HFFc6 (cell line): ENCODE data around the gene MAP7D3. TPM values are rescaled to one million over a fixed set of nuclear protein-coding genes. Genes with fewer than 3 reads are reported as not detected.
A peak's percentile ranks its signal among the peaks of the same experiment; 100 is the strongest.

ENCODE experiments used
- DNase-seq: peaks from one replicate; pipeline ENCODE4 v3.0.0-alpha.2; 2018
- H3K27ac Mint-ChIP-seq: 2 replicates; pipeline ENCODE4 v1.8.0; 2020; ENCODE audit warnings: mild to moderate bottlenecking, mixed read lengths
- H3K27me3 Mint-ChIP-seq: 2 replicates; pipeline ENCODE4 v1.8.0; 2021; ENCODE audit warnings: mild to moderate bottlenecking, moderate library complexity, mixed read lengths; ENCODE audit not compliant: insufficient read depth
- H3K36me3 Mint-ChIP-seq: 2 replicates; pipeline ENCODE4 v1.8.0; 2021; ENCODE audit warnings: low read depth, mixed read lengths
- H3K4me1 Mint-ChIP-seq: 2 replicates; pipeline ENCODE4 v1.8.0; 2020; ENCODE audit warnings: low read depth, mixed read lengths
- H3K4me3 Mint-ChIP-seq: 2 replicates; pipeline ENCODE4 v1.8.0; 2020; ENCODE audit warnings: mild to moderate bottlenecking, moderate library complexity, mixed read lengths
- H3K9me3 Mint-ChIP-seq: 2 replicates; pipeline ENCODE4 v1.8.0; 2020; ENCODE audit warnings: mild to moderate bottlenecking, mixed read lengths
- CTCF ChIP-seq: fragments of 200-600 bp; sonication (generic); IDR thresholded peaks from 2 replicates; pipeline ENCODE4 v1.5.0; 2021; ENCODE audit warnings: antibody characterized with exemption, mild to moderate bottlenecking
- total RNA-seq, 6 experiments: library from RNA; stranded (reverse); fragmentation: NEBNext Ultra II Directional; extraction: Animal tissue kit (Norgen Biotek cat#: 25700); gene quantifications; 2 replicates in 1 of 6; 3 replicates in 5 of 6; pipeline ENCODE4 v1.2.3, GENCODE V29; 2021

The MAP7D3 gene
- total RNA-seq, 6 experiments from 2014 or later: 26.9 to 30.5 (median 28.7) TPM

GRCh38 chrX:136196691-136197155, 54.5 kb downstream of the MAP7D3 start:
- H3K9me3 Mint-ChIP-seq: no peaks in the 10 kb centered on the region

DNA sequence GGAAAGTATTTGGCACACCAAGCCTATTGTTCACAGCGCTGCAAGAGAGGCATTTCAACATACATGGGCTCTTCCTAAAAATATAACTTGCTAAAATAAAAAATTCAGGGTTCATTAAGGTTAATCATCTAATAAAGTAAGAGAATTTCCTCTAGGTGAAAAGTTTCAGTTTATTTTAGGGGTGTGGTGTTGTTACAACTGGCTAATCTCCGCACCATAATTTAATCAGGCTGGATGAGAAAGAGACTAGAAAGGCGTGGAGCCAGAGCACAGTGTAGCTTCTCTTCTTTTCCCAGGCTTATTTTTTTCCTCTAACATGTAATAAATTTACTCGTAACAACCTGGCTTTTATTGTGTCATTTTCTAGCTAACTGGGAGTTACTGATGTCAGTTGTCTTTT, 56.0 kb downstream of the MAP7D3 start:
- Mint-ChIP-seq H3K4me1 (peaks cover 67% of the 10 kb centered on the region), H3K27ac (peak overlapping the region; percentile 90), H3K27me3 (no peaks in the 10 kb centered on the region; the same call in none of the 2 replicates), H3K36me3 (peaks cover 23% of the 10 kb centered on the region), H3K9me3 (no peaks in the 10 kb centered on the region), H3K4me3 (no peak overlapping the region)
- DNase-seq: no peak
- no peak for TF ChIP-seq CTCF

More at GRCh38 chrX:136196691-136197155, 54.5 kb downstream of the MAP7D3 start:
- peak overlapping the region; percentile 94 for H3K4me3 Mint-ChIP-seq
- H3K36me3 Mint-ChIP-seq: peaks cover 27% of the 10 kb centered on the region
- H3K4me1 Mint-ChIP-seq: peaks cover 77% of the 10 kb centered on the region
- H3K27me3 Mint-ChIP-seq: no peaks in the 10 kb centered on the region; the same call in 1 of the 2 replicates
- no peak for TF ChIP-seq CTCF
- peak overlapping the region; percentile 90 for H3K27ac Mint-ChIP-seq
- DNase-seq: peak; percentile 72

GRCh38 chrX:136194536-136194935, 56.7 kb downstream of the MAP7D3 start:
- Mint-ChIP-seq H3K27me3 (no peaks in the 10 kb centered on the region; the same call in none of the 2 replicates), H3K27ac (no peak overlapping the region; the same call in 1 of the 2 replicates), H3K36me3 (peaks cover 21% of the 10 kb centered on the region), H3K4me3 (no peak overlapping the region), H3K4me1 (peaks cover 64% of the 10 kb centered on the region), H3K9me3 (no peaks in the 10 kb centered on the region)
- TF ChIP-seq CTCF: no peak
- DNase-seq: no peak

DNA sequence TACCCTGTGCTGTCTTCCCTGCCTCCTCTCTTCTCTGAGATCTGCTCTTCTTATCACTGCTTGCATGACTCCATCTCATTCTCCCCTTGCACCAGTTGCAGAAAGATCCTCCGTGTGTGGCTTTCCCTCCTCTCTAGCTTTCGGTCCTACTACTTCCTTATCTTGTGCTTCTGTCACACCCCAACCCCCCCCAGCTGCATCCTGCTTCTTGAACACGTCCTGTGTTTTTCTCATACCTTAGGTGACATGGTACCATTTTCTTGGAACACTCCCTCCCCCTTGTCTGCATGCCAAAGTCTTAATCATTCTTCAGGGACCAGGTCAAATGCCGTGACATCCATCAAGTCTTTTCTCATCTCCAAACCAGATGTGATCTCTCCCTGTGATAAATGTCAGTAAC, 57.4 kb downstream of the MAP7D3 start:
- H3K9me3 Mint-ChIP-seq: no peaks in the 10 kb centered on the region
- no peak for TF ChIP-seq CTCF
- H3K36me3 Mint-ChIP-seq: peaks cover 13% of the 10 kb centered on the region
- H3K4me1 Mint-ChIP-seq: peaks cover 59% of the 10 kb centered on the region
- peak overlapping the region; percentile 85 for H3K27ac Mint-ChIP-seq
- H3K27me3 Mint-ChIP-seq: no peaks in the 10 kb centered on the region; the same call in none of the 2 replicates
- peak overlapping the region; percentile 67 for H3K4me3 Mint-ChIP-seq
- DNase-seq: no peak

DNA sequence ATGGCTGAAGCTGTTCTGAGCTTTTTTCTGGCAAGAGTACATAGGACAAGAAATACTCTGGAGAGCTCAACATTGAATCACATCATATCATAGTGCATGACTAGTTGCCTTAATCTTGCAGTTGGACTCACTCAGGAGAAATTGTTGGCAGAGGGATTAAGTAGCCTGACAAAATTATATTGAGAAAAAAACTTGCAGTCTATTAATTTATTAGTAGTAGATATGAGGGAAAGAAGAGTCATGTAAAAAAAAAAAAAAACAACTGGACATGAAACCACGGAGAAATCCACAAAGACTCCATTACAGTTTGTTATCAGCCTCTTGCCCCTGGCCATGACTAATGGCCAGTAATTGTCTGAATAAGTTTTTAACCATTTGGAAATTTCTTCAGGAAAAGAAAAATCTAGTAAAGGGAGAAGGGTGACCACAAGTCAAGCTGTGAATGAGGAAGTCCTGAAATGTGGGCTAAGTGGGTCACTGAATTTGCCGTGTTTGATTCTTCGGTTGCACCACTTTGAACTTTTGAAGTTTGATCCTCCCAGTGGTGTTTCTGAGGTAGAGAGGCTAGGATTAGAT, 58.3 kb downstream of the MAP7D3 start:
- peaks cover 53% of the 10 kb centered on the region for H3K4me1 Mint-ChIP-seq
- H3K27me3 Mint-ChIP-seq: no peaks in the 10 kb centered on the region; the same call in none of the 2 replicates
- H3K36me3 Mint-ChIP-seq: peaks cover 5% of the 10 kb centered on the region
- TF ChIP-seq CTCF: no peak
- H3K9me3 Mint-ChIP-seq: no peaks in the 10 kb centered on the region
- H3K27ac Mint-ChIP-seq: peak overlapping the region; percentile 85
- peak overlapping the region; percentile 67 for H3K4me3 Mint-ChIP-seq
- DNase-seq: peak; percentile 62
